HG03342 (cell line): ENCODE data around the gene FGF12.

Experiments
- ATAC-seq: cut with Tn5 transposase; IDR thresholded peaks from one replicate; pipeline ENCODE4 v1.9.1; 2021; ENCODE audit warnings: mild to moderate bottlenecking, moderate library complexity; ENCODE audit not compliant: unreplicated experiment

The FGF12 gene

GRCh38 chr3:192212979-192213378 is 514.4 kb downstream of the FGF12 start:
- no peak for ATAC-seq

DNA sequence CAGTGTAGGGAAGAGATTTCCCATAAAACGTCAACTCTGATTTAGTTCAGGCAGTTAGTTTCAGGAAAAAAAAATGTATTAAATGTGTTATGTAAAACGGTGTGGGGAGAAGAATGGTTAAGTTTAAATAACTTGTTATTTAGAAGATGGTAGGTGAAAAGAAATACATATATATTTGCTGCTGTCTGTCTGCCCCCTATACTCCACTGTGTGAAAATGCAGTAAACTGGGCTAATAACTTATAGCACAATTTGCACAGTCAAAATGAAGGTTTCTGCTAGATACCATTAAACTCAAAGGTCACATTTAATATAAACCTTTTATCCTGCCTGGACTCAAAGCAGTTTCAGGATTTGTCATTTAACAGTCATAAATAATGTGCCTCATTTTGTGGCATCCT is 515.0 kb downstream of the FGF12 start:
- no peak for ATAC-seq

DNA sequence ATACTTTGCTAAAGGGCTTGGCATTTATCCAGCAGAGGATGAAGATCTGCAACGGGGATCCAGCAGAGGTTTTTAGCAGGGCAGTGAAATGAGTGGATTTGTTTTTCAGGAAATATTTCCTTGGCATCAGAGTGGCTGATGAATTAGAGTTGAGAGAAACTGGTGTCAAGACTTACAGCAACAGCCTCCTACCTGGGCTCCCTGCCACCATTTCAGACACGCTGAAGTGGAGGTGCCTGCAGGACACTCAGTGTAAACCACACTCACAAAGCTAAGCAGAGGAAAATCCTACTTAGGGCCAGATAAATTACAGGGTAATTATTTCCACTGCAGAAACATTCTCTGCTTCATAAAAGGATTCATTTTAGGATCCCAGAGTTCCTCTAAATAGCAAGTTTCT is 519.7 kb downstream of the FGF12 start:
- no peak for ATAC-seq

GRCh38 chr3:192207239-192207638 is 520.1 kb downstream of the FGF12 start:
- no peak for ATAC-seq

GRCh38 chr3:192194085-192194484 is 533.3 kb downstream of the FGF12 start:
- no peak for ATAC-seq

DNA sequence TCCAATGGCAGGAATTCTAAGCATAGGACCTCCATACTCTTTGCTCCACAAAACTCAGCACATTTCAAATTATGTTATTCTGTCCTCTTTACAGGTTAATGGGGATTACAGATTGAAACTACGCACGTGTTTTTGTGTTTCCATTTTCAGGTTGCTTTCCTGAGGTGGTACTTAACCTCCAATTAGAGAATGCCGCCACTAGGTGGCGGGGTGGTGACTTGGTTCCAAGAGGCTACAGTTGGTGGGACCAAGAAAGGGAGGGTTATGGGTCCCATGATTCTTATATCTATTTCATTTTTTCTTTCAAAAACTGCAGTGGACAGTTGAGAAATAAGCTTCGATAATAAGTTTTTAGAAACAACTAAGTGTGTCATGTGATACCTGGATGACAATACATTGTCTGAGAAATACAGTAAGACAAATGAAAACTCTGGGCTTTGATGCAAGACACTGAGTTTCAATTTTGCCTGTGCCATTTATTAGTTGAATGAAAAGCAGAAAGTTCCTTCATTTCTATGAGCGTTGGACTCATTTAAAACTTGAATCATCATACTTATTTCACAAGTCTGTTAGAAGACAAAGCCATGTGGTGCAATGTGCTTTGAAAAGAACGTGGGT is 539.0 kb downstream of the FGF12 start:
- ATAC-seq = peak; percentile 95

DNA sequence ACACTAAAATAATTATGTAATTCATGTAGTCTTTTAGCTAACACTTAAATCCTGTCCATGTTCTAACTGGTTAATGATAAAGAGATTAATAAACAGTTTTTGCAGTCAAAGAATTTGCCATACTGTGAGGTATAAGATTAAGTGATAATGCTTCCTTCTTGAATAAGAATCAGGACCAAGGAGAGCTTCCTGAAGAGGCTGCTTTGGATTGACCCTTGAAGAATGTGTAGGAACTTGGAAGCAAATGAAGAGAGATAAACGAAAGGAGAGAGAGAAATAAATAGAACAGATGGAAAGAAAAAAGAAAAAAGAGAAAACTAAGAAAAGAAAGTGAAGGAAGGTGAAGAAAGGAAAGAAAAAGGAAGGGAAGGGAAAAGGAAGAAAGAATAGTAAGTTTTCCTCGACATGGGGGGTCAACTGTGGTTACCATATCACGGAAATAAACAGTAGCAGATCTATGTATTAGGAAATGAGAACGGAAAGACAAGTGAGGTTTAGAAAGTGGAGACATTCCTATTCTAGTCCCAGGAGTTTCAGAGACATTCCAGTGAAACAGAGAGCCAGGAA is 539.8 kb downstream of the FGF12 start:
- ATAC-seq = no peak

DNA sequence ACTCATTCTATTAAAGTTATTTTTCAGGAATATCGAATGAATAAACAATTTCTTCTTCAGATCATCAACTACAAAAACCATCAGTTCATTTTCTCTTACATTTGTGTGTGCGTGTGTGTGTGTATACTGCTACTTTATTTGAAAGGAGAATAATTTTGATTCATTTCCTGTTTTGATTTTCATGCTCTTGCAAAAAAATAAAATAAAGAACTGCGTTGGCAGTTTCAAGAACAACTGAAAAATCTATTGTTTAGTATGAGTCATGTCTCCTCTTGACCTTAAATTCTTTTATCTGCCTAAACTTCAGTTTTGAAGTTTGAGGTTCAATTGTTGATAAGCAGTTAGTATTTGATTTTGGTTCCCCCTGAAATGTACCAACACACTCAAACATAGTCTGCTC is 540.8 kb downstream of the FGF12 start:
- ATAC-seq = no peak

- ATAC-seq = no peak
Measured at GRCh38 chr3:192186045-192186444, 541.3 kb downstream of the FGF12 start.

- no peak for ATAC-seq
Measured at GRCh38 chr3:192183109-192183508, 544.2 kb downstream of the FGF12 start.

DNA sequence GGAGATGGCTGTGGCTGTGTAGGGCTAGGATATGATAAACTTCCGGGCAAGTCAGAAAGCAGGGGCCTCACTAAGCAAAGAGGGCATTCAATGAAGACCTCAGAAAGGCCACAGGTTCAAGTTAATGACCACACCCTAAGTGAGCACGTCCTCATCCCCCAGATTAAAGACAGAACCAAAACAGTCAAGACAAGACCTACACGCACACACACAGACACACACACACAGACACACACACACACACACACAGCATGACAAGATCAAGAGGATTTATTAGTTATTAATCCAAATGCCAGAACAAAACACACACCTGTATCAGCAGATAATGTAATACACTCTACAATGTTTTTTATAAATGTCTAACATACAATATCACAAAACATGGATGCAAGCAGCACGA is 546.2 kb downstream of the FGF12 start:
- ATAC-seq = no peak

- no peak for ATAC-seq
Measured at GRCh38 chr3:192177383-192177782, 550.0 kb downstream of the FGF12 start.

DNA sequence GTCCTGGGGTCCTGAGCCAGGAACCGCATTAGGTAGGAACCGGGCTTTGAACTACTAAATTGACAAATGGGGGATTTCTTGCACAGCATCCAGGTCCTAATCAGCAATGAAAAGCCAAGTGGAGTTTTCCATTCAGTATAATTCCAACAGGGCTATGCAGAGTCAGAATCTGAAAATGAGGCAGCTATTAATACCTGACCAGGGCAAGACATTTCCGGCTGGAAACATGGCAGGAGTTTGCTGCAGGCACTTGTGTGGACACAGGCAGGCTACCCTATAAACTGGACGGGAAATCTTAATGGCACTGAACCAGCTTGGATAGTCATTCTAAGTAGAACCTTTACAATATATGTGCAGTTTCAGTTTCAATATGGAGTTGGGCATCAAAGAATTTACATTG is 553.1 kb downstream of the FGF12 start:
- ATAC-seq = no peak

GRCh38 chr3:192171213-192171612 is 556.1 kb downstream of the FGF12 start:
- ATAC-seq = no peak

GRCh38 chr3:192170659-192171058 is 556.7 kb downstream of the FGF12 start:
- ATAC-seq = no peak

DNA sequence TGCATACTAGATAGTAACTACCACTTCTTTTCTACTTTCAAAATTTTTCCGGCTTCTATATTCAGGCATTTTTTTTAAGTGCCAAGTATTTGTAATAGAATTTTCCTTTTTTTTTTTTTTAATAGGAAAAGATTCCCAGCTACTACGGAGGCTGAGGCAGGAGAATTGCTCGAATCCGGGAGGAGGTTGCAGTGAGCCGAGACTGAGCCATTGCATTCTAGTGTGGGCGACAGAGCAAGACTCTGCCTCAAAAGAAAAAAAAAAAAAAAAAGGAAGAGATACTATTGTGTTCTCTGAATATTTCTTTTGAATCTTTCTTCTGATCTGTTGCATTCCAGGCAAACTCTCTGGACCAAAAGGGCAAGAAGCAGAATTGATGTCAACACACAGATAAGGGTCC is 557.3 kb downstream of the FGF12 start:
- ATAC-seq = no peak

DNA sequence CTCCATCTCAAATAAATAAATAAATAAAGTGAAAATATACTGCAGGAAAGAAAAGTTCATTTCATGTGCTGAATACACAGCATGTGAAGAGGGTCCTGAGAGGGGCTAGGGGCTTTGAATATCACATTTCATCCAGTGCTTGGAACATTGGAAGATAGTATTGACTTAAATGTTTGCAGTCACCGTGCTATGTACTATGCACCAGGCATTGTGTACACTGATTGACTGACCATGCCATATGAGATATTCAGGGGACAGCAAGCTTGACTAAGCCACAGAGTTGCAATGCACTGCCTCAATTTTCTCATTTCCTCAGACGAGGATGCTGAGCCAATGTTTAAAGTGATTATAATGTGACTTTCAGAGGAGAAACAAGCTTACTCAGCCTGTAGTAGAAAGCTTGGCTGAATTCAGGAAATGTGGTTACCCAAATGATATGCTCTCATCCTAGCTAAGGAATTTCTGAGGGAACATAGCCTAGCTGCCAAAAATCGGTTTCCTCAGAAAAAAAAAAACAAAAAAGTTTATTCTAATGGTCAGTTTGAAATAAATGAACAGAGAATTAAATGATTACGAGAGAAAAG is 557.9 kb downstream of the FGF12 start:
- no peak for ATAC-seq

DNA sequence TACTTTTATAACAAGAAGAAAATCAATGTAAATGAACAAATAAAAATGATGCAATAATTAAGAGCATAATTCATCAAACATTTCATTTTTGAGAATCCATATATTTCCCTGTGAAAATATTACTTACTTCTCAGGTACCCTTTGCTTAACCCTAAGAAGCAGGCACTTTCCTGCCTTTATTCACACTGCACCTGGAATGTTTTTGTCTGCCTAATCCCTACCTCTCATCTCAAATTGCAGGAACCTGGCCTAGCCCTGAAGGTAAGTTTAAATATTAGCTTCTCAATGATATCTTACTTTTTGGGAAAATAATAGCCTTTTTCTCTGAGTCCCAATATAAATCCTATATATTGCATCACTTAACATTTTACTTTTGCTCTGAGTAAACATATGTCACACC is 559.1 kb downstream of the FGF12 start:
- no peak for ATAC-seq

- ATAC-seq = no peak
Measured at GRCh38 chr3:192165552-192165951, 561.8 kb downstream of the FGF12 start.

DNA sequence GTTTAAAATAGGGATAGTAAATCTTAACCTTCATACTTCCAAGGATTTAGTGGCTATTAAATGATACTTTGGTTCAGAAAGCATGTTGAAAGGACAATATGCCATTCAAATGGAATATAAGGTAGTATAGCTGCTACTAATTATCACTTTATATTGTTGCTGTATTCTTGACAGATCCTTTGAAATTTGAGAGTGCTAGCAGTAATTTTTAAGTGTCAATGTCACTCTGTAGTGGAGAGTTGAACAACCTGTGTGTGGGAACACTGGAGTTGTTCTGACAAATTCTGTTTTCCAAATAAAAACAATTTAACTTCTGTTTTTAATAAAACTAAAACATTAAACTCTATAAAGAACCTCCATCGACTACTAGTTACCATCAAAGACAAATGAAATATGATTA is 565.7 kb downstream of the FGF12 start:
- ATAC-seq = no peak

DNA sequence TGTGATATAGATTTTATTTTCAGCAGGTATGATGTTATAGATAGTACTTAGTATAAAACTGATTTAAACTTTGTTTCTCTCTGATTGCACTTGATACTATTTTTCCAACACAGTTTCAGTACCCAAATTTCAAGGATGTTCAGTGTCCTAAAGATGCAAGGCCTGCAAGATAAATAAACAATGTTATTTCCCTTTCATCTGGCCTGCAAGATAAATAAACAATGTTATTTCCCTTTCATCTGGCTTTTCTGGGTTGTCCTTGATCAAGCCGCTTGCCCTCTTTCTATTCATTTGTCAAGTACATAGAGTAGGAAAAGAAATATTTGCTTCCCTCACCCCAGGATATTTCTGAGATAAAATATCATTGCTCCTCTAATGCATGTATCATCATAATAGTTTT is 571.0 kb downstream of the FGF12 start:
- ATAC-seq = no peak

DNA sequence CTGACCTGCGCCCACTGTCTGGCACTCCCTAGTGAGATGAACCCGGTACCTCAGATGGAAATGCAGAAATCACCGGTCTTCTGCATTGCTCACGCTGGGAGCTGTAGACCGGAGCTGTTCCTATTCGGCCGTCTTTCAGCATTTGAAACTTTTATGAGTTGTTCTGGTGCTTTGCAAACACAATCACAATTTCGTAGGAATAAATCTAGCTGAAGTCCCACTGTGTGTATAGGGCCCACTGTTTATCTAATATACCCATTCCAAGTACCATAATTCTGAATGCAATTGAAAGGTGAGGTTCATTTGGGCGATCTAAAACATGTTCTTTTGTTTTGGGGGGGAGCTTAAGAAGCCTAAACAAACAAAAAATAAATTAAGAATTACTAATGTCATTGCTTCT is 572.1 kb downstream of the FGF12 start:
- no peak for ATAC-seq

- no peak for ATAC-seq
Measured at GRCh38 chr3:192133271-192133670, 594.1 kb downstream of the FGF12 start.
